ENCODE measurements around the gene GNG10.

GRCh38 chr9:111661802-111662521, 557 bp downstream of the GNG10 start:
- TF ChIP-seq, protein P1, sequence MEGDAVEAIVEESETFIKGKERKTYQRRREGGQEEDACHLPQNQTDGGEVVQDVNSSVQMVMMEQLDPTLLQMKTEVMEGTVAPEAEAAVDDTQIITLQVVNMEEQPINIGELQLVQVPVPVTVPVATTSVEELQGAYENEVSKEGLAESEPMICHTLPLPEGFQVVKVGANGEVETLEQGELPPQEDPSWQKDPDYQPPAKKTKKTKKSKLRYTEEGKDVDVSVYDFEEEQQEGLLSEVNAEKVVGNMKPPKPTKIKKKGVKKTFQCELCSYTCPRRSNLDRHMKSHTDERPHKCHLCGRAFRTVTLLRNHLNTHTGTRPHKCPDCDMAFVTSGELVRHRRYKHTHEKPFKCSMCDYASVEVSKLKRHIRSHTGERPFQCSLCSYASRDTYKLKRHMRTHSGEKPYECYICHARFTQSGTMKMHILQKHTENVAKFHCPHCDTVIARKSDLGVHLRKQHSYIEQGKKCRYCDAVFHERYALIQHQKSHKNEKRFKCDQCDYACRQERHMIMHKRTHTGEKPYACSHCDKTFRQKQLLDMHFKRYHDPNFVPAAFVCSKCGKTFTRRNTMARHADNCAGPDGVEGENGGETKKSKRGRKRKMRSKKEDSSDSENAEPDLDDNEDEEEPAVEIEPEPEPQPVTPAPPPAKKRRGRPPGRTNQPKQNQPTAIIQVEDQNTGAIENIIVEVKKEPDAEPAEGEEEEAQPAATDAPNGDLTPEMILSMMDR (IDR thresholded peaks at IDR 0.05; ENCODE audit: low read depth, low read length, missing input control) = no peak
- TF ChIP-seq, protein P2, sequence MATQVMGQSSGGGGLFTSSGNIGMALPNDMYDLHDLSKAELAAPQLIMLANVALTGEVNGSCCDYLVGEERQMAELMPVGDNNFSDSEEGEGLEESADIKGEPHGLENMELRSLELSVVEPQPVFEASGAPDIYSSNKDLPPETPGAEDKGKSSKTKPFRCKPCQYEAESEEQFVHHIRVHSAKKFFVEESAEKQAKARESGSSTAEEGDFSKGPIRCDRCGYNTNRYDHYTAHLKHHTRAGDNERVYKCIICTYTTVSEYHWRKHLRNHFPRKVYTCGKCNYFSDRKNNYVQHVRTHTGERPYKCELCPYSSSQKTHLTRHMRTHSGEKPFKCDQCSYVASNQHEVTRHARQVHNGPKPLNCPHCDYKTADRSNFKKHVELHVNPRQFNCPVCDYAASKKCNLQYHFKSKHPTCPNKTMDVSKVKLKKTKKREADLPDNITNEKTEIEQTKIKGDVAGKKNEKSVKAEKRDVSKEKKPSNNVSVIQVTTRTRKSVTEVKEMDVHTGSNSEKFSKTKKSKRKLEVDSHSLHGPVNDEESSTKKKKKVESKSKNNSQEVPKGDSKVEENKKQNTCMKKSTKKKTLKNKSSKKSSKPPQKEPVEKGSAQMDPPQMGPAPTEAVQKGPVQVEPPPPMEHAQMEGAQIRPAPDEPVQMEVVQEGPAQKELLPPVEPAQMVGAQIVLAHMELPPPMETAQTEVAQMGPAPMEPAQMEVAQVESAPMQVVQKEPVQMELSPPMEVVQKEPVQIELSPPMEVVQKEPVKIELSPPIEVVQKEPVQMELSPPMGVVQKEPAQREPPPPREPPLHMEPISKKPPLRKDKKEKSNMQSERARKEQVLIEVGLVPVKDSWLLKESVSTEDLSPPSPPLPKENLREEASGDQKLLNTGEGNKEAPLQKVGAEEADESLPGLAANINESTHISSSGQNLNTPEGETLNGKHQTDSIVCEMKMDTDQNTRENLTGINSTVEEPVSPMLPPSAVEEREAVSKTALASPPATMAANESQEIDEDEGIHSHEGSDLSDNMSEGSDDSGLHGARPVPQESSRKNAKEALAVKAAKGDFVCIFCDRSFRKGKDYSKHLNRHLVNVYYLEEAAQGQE (IDR thresholded peaks at IDR 0.05) = no peak

All from liver (tissue), 2 donors.